HG03469 (cell line): Measurements from ENCODE around the gene KIF12.
"Not testable (repeated sequence)": the region's sequence is repeated elsewhere in the genome, so short reads cannot be mapped to it uniquely, and the experiment has no call there.

Source experiments
- ATAC-seq: cut with Tn5 transposase; IDR thresholded peaks from one replicate; pipeline ENCODE4 v1.9.1; 2021; ENCODE audit warnings: mild to moderate bottlenecking, moderate library complexity, moderate number of reproducible peaks; ENCODE audit not compliant: unreplicated experiment

Gene KIF12

DNA sequence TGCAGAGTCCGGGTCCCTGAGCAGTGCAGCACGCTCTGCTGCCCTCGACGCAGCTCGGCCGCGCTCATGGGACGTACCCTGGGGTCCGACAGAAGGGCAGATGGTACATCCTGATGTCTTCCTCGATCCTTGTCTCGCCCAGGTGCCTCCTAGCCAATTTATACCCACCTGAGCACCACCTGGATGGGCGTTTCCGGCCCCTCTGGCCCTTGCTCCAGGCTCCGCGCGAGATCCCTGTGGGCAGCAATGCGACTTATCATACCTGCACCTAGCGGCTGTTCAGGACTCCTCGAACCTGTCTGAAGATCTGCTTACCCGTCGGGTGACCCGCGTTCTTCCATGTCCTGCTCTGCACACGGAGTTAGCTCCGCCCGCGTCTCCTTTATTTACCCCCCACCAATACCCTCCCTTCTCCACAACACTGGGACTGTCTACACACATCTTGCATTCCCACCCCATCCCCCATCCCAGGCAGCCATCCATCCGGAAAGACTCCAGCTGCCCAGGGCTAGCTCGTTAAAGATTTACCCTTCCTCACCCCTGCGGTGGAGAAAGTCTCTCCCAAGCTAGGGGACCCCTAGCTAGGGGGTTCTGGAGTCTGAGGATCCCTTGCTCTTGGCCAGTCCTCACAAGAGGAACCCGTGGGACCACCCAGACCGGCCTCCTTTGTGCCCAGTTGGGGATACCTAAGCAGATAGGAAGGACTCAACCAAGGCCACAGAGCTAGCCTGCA is at the start of gene KIF12:
Gene KIF12 (minus strand): TSS at position 357 of the 733 bp plus-strand sequence. CDS start 16 bp downstream, at position 341.
- no peak for ATAC-seq

DNA sequence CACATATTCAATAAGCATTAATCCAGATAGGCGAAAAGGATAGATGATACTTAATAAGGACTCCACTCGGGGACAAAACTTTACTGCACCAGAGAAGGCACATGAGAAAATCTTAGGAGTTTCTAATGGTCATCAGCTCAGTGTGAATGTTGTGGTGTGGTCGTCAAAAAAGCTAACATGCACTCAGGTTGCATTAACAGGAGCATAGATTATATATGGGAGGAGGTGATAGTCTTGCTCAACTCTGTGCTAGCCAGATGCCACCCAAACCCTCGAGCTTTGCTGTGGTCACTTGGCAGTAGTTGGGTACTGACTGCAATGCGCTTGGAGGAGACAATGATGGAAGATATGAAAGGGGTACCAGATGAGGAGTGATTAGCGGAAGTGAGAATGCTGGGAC is 47.6 kb upstream of the KIF12 start:
- no peak for ATAC-seq

DNA sequence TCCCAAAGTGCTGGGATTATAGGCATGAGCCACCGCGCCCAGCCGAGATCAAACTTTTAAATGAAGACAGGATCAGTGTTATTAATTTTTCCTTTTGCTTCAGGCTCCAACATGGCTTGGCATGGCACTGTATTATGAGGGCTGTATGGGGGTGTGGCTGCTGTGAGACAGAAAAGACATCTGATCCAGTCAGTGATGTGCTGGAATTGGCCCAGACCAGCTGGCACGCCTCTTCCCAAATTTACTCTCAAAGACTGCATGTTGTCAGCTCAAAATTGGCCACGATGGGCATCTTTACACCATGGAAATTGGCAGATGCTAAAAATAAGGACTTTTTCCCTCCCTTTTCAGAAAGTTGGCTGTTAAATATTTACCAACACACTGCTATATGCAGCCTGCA is 44.1 kb upstream of the KIF12 start:
- no peak for ATAC-seq

GRCh38 chr9:114141553-114142402 is 42.7 kb upstream of the KIF12 start:
- ATAC-seq: no peak

DNA sequence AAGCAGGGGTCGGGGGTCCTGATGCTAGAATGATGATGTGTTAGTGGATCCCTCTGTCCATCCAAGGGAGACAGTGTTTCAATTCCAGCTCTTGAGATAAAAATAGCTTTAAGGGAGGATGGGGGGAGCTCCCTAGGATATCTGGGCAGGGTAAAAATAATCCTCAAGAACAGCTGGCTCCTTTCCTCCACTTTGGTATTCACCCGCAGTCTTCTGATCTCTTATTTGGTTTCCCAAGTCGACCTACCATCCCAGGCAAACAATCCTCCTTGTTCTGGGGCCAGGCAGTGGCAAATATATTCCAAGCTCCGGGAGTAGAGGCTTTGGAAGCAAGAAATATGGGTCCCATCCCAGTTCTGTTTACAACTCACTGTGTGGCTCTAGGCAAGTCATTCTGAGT is 41.8 kb upstream of the KIF12 start:
- no peak for ATAC-seq

DNA sequence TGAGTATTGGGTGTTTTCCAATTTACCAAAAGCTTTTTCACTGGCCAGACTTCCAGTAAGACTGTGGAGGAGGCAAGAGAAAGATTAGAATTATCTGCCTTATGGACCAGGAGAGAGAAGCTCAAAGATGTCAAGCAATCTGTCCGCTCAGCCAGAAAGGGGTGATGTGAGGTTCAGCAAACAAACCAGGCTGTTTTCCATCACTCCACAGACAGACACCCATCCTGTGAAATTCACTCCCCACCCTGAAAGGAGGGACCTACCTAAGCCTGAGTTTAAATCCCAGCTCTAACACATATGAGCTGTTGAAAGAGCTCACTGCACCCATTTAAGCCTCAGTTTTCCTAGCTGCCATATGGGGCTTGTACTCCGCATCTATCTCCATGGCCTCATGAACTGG is 41.3 kb upstream of the KIF12 start:
- ATAC-seq: no peak

GRCh38 chr9:114139071-114139470 is 40.0 kb upstream of the KIF12 start:
- no peak for ATAC-seq

- no peak for ATAC-seq
Measured at GRCh38 chr9:114138552-114138971, 39.5 kb upstream of the KIF12 start.

DNA sequence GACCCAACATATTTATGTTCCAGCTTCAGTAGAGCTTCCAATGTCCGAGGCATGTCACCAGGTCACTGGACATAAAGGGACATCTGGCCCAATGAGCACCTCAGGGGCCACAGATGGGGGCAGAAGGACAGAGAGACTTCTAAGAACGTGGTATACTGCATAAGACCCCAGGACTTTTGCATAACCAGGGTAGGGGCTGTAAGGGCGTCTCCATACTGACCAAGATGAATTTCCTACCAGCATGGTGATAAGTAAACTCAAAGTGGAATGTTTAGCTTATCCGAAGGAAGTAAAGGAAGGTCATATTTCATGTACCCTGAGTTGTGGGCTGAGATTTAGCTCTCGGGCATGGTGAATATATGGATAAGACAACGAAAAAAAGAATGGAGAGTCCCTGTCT is 38.7 kb upstream of the KIF12 start:
- no peak for ATAC-seq

GRCh38 chr9:114134827-114135396 is 35.8 kb upstream of the KIF12 start:
- no peak for ATAC-seq

- no peak for ATAC-seq
Measured at GRCh38 chr9:114132550-114132918, 33.4 kb upstream of the KIF12 start.

DNA sequence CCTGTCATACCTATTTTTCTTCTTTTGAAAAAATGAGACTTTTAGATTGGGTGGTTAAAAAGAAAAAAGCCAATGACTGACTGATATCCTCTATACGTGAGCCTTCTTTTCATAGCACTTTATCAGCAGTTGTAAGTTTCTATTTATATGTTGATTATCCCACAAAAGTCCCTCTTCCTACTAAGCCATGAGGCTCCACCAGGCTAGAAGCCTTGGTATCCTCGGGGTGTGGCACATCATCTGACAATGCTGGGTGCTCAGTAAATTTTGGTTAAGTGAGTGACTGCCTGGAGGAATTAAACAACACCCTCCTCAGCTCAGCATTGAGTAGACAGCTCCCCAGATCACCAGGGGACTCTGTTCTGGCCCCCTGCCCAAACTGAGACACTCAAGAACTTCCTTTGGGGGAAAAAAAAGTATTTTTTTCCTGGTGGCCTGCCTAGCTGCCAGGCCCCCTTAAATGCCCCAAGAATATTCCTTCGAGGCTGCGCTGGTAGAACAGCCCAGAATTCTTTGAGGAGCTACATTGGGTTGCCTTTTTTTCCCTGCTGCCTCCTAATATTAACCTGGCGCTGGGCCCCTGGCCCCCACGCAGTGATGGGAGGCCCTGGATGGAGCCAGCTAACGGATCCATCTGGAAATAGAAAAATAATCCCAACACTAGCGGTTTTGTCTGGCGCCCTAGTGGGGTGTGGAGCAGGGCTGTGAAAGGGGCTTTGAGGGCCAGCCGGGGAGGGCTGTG is 32.9 kb upstream of the KIF12 start:
- no peak for ATAC-seq

DNA sequence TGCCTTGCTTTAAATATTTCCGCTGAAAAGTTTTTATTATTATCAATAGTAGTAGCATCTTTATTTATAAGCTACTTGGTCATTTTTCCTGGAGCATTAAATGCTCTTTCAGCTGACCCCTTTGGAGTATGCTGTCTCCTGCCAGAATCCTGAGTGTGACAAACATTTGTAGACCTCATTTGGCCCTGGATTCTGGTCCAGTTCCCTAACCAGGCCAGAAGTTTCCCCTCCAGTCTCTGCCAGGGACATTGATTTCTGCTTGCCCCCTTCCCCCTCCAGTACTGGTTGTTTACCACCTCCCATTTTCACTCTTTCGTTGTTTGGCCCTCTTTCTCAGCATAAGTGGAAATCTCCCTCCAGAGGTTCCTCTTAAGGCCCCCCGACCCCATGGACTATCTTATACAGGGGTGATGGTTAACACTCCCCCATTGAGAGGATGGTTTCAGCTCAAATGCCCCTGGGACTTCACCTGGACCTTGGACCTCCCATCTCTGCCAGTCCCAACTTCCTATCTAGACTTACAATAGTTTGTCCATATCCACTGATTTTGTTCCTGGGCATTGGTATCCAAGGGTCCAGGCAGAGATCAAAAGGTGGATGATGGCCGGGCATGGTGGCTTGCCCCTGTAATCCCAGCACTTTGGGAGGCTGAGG is 31.7 kb upstream of the KIF12 start:
- ATAC-seq: no peak

GRCh38 chr9:114130141-114130540 is 31.0 kb upstream of the KIF12 start:
- no peak for ATAC-seq

DNA sequence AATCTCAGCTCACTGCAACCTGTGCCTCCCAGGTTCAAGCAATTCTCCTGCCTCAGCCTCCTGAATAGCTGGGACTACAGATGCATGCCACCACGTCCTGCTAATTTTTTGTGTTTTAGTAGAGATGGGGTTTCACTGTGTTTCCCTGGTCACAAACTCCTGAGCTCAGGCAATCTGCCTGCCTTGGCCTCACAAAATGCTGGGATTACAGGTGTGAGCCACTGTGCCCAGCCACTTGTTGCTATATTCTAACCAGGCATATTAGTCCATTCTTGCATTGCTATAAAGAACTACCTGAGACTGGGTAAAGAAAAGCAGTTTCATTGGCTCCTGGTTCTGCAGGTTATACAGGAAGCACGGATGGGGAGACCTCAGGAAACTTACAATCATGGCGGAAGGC is 29.7 kb upstream of the KIF12 start:
- not testable (repeated sequence) for ATAC-seq

GRCh38 chr9:114126247-114127060 is 27.4 kb upstream of the KIF12 start:
- no peak for ATAC-seq

GRCh38 chr9:114125476-114126013 is 26.5 kb upstream of the KIF12 start:
- no peak for ATAC-seq

DNA sequence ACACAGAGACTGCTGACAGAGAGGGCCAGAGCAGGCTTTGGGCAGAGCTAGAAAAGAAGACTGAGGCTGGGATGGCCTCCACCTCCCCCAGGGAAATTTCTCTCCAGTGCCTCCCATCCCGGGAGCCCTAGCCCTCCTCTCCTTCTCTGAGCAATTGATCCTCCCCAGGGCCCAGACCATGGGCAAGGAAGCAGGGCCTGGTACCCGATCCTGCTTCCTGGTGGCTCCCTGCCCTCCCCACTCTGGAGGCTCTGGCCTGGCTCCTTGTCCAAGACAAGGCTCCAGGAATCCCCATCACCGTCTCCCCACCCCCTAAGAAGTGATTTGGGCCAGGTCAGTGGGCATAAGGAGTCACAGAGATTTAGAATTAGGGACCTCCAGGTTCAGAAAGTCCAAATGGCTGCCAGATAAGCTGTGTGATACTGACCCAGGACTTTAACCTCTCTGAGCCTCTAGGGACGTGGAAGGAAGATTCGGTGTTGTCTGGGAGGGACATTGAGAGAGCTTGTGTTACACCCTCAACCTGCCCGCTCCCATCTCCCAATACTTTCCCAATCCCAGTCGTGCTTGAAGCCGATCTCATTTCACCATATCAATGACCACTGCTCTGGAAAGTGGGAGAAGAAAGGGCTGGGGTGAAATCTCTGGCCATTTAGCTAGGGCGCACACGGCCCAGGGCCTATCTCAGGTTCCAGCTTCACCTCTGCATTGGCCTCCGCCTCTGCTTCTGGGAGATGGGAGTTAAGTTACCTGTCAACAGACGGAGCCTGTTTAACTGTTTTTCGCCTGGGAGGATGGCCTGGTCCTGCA is 25.8 kb upstream of the KIF12 start:
- no peak for ATAC-seq

- ATAC-seq: no peak
Measured at GRCh38 chr9:114124138-114124537, 25.0 kb upstream of the KIF12 start.
